LNCaP clone FGC (cell line): ENCODE results near the gene CYP3A7.
"Not testable (repeated sequence)": the region's sequence is repeated elsewhere in the genome, so short reads cannot be mapped to it uniquely, and the experiment has no call there.

Experiments used
- DNase-seq: peaks from one replicate; pipeline ENCODE4 v3.0.0-alpha.2; 2011; ENCODE audit warnings: low read depth
- H3K4me3 ChIP-seq: 2 replicates; pipeline ENCODE4 v1.5.1; 2011; ENCODE audit warnings: mild to moderate bottlenecking, low read depth, low read length, control low read depth
- TF ChIP-seq, protein P1 (sequence below): IDR thresholded peaks from 2 replicates; pipeline ENCODE4 v1.5.1; 2012; ENCODE audit warnings: mild to moderate bottlenecking; ENCODE audit not compliant: control insufficient read depth, insufficient read depth; ENCODE audit errors: extremely low read depth

CYP3A7 gene

GRCh38 chr7:99740573-99741440 lies 5.8 kb upstream of the CYP3A7 start:
- no peak overlapping the region for H3K4me3 ChIP-seq
- TF ChIP-seq, protein P1, sequence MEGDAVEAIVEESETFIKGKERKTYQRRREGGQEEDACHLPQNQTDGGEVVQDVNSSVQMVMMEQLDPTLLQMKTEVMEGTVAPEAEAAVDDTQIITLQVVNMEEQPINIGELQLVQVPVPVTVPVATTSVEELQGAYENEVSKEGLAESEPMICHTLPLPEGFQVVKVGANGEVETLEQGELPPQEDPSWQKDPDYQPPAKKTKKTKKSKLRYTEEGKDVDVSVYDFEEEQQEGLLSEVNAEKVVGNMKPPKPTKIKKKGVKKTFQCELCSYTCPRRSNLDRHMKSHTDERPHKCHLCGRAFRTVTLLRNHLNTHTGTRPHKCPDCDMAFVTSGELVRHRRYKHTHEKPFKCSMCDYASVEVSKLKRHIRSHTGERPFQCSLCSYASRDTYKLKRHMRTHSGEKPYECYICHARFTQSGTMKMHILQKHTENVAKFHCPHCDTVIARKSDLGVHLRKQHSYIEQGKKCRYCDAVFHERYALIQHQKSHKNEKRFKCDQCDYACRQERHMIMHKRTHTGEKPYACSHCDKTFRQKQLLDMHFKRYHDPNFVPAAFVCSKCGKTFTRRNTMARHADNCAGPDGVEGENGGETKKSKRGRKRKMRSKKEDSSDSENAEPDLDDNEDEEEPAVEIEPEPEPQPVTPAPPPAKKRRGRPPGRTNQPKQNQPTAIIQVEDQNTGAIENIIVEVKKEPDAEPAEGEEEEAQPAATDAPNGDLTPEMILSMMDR: no peak
- no peak for DNase-seq

GRCh38 chr7:99739699-99740572 lies 4.9 kb upstream of the CYP3A7 start:
- no peak overlapping the region for H3K4me3 ChIP-seq
- DNase-seq: no peak
- TF ChIP-seq, protein P1: no peak

DNA sequence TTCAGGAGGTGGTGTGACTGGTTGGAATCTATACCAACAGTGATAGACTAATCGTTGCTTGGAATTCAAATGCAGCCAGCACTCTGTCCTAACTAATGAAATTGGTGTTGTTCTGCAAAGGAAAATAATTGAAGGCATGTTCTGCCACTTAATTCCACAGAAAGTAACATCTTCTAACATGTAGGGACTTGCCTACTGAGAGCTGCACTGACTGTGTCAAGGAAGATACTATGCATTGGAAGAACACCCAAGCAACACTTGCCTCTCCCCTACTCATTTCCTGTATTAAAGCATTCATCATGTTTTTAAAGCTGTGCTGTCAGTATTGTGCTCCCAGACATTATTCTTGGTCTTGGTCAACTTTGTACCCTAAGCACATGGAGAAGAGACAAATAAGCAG lies 2.7 kb upstream of the CYP3A7 start:
- TF ChIP-seq, protein P1: no peak
- no peak overlapping the region for H3K4me3 ChIP-seq
- DNase-seq: no peak

DNA sequence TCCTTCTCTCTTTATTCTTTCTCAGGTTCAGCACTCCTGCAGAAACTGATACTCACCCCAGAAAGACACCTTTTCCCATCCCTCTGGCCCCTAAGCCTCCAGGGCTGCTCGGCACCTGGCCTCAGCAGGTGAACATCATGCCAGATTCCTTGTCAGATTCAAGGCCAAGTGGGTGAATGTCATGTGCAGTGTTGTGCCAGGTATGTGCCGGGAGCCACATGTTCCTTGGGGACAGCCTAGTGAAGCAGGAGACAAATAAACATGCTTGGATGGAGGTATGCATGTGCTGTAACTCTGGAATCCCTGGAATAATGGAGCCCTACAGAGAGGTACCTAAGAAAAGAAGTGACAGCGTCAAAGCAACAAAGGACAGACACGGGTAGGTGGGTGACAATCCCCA lies 1.7 kb upstream of the CYP3A7 start:
- not testable (repeated sequence) for H3K4me3 ChIP-seq, DNase-seq

GRCh38 chr7:99733448-99733847 lies 1.5 kb downstream of the CYP3A7 start:
- TF ChIP-seq, protein P1: no peak
- DNase-seq: no peak
- no peak overlapping the region for H3K4me3 ChIP-seq

- H3K4me3 ChIP-seq: no peak overlapping the region
- TF ChIP-seq, protein P1: no peak
- DNase-seq: no peak
These were observed 2.0 kb downstream of the CYP3A7 start for GRCh38 chr7:99733003-99733402.

GRCh38 chr7:99731638-99732374 lies 3.2 kb downstream of the CYP3A7 start:
- no peak overlapping the region for H3K4me3 ChIP-seq
- TF ChIP-seq, protein P1: no peak

More at GRCh38 chr7:99731638-99732374, 3.2 kb downstream of the CYP3A7 start:
- DNase-seq: no peak
